Measurements from ENCODE around the gene MYO1B.

- TF ChIP-seq CTCF (IDR thresholded peaks at IDR 0.05), result no peak
- no peak for TF ChIP-seq POLR2AphosphoS5 (IDR thresholded peaks at IDR 0.05)
- no peak for TF ChIP-seq POLR2A (IDR thresholded peaks at IDR 0.05)
Measured at GRCh38 chr2:191222952-191223351, 22.3 kb upstream of the MYO1B start.

Measured in upper lobe of left lung (tissue), 4 donors.